ENCODE data around the gene RAD51B. TPM values are rescaled to one million over a fixed set of nuclear protein-coding genes. Genes with fewer than 3 reads are reported as not detected.

Gene RAD51B
- total and polyA plus RNA-seq, 2 of the 13 experiments (the other 11 are each of a cell fraction or from before 2014, with no cell fraction given): 7.0 to 9.5 TPM

DNA sequence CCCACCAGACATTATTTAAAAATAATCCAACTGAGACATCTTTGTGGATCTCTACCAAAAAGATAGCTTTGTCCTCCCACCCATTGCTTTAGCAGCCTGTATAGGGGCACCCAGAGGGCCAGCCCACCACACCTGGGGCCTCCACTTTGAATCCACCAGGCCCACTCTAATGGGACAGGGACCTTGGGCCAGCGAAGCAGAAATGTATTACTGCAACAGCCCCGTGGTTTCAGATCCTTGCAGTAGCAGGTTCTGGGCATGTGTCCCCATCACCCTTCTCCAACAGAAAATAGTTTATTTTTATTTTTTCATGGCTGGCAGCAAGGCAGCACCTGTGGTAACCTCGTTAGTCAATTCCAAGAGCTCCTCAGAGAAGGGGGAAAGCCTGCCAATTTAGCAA is 754.9 kb downstream of the RAD51B start (continued):
- TF ChIP-seq, protein P1, sequence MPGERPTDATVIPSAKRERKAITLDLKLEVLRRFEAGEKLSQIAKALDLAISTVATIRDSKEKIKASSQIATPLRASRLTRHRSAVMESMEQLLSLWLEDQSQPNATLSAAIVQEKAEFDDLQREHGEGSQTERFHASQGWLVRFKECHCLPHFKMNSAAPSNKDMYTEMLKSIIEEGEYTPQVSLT (CRISPR knock-in tag; IDR thresholded peaks at IDR 0.05; ENCODE audit: borderline replicate concordance, low read depth): no peak
- TF ChIP-seq POLR2AphosphoS2 (IDR thresholded peaks at IDR 0.05; ENCODE audit: low read depth, low read length) (no peak), ZNF296 (CRISPR knock-in tag; conservative IDR thresholded peaks at IDR 0.05) (no peak), YEATS4 (CRISPR knock-in tag; IDR thresholded peaks at IDR 0.05; ENCODE audit: borderline replicate concordance) (no peak), STAG1 (CRISPR knock-in tag; IDR thresholded peaks at IDR 0.05) (no peak), ZSCAN20 (CRISPR knock-in tag; IDR thresholded peaks at IDR 0.05; ENCODE audit: borderline replicate concordance) (no peak)

DNA sequence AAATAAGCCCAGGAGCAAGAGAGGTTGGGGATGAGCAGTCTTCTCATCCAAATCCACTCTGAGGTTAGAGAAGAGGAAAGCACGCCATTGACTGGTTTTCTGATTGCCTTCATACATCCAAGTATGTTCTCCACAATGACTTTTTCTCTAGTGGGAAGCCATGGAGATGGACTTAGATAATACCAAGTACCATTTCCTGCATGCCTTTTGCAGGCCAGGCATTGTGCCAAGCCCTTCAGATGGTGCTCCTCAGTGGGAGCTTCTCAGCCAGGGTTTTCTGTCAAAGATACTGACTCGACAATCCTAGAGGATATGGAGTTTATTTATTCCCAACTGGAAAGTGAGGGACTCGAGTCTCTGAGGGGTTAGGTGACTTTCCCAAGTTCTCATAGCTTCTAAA is 755.3 kb downstream of the RAD51B start:
- Histone ChIP-seq H3K9ac (ENCODE audit: insufficient read depth, low read depth, low read length) (no peak overlapping the region), H3K9me3 (ENCODE audit: low read length) (0 out of 2 replicates have a peak, but pooled peaks cover 5% of the 10 kb centered on the region), H3K27ac (ENCODE audit: extremely low read length, insufficient read depth, low read length) (no peak overlapping the region), H3K4me3 (replicated peaks in 1 of 3; ENCODE audit: insufficient read depth in 1 of 3, low read depth in 2 of 3, low read length in 3 of 3) (no peak overlapping the region), H4K20me1 (ENCODE audit: insufficient read depth, low read length) (no peaks in the 10 kb centered on the region), H3K79me2 (ENCODE audit: insufficient read depth, low read length) (no peaks in the 10 kb centered on the region), H3K36me3 (replicated peaks in 1 of 2; ENCODE audit: control insufficient read depth in 1 of 2, insufficient read depth in 2 of 2, low read length in 2 of 2) (no peaks in the 10 kb centered on the region), H3K4me2 (ENCODE audit: low read depth, low read length) (no peak overlapping the region), H3K4me1 (ENCODE audit: insufficient read depth, low read length) (peaks cover 68% of the 10 kb centered on the region), H3K27me3 (ENCODE audit: control insufficient read depth in 1 of 2, insufficient read depth in 2 of 2, low read length in 2 of 2) (no peaks in the 10 kb centered on the region), H2AFZ (ENCODE audit: low read length) (no peak overlapping the region)
- intact Hi-C loops (cut with micrococcal nuclease; ENCODE audit: unreplicated experiment): loop anchor here (1.0 to 5.0 kb wide), 2 partner anchors 28 to 53 kb away; no protein-coding TSS in a partner anchor
- BruUV-seq (replicated peaks): no TSS peak
- FAIRE-seq (no peak), DNase-seq (ENCODE audit: low spot score) (no peak), ATAC-seq (no peak)
- 57% methylated on average over 3 of the region's 3 CpGs for WGBS (ENCODE audit: low lambda C conversion rate)
- ChIA-PET POLR2A (no interaction called here), CTCF (ENCODE audit: low intra/inter-chr PET ratio, low total read pairs) (no interaction called here)
- in situ Hi-C loops (cut with HindIII; ENCODE audit: extremely low pct_ligation_motif_present, low pct_unique_long_range_greater_than_20kb): no loop called here
- no peak for TF ChIP-seq FOXP1 (IDR thresholded peaks at IDR 0.05)
- no peak for TF ChIP-seq FOXP1 (CRISPR knock-in tag; IDR thresholded peaks at IDR 0.05)
- TF ChIP-seq POGZ (CRISPR knock-in tag; IDR thresholded peaks at IDR 0.05): no peak
- TF ChIP-seq, protein P2, sequence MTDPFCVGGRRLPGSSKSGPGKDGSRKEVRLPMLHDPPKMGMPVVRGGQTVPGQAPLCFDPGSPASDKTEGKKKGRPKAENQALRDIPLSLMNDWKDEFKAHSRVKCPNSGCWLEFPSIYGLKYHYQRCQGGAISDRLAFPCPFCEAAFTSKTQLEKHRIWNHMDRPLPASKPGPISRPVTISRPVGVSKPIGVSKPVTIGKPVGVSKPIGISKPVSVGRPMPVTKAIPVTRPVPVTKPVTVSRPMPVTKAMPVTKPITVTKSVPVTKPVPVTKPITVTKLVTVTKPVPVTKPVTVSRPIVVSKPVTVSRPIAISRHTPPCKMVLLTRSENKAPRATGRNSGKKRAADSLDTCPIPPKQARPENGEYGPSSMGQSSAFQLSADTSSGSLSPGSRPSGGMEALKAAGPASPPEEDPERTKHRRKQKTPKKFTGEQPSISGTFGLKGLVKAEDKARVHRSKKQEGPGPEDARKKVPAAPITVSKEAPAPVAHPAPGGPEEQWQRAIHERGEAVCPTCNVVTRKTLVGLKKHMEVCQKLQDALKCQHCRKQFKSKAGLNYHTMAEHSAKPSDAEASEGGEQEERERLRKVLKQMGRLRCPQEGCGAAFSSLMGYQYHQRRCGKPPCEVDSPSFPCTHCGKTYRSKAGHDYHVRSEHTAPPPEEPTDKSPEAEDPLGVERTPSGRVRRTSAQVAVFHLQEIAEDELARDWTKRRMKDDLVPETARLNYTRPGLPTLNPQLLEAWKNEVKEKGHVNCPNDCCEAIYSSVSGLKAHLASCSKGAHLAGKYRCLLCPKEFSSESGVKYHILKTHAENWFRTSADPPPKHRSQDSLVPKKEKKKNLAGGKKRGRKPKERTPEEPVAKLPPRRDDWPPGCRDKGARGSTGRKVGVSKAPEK (CRISPR knock-in tag; IDR thresholded peaks at IDR 0.05; ENCODE audit: borderline replicate concordance): no peak
- TF ChIP-seq, protein P3, sequence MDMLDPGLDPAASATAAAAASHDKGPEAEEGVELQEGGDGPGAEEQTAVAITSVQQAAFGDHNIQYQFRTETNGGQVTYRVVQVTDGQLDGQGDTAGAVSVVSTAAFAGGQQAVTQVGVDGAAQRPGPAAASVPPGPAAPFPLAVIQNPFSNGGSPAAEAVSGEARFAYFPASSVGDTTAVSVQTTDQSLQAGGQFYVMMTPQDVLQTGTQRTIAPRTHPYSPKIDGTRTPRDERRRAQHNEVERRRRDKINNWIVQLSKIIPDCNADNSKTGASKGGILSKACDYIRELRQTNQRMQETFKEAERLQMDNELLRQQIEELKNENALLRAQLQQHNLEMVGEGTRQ (IDR thresholded peaks at IDR 0.05; ENCODE audit: low read depth, low read length): no peak
- TF ChIP-seq, protein P3 (CRISPR knock-in tag; IDR thresholded peaks at IDR 0.05; ENCODE audit: borderline replicate concordance): no peak
- TF ChIP-seq, protein P4, sequence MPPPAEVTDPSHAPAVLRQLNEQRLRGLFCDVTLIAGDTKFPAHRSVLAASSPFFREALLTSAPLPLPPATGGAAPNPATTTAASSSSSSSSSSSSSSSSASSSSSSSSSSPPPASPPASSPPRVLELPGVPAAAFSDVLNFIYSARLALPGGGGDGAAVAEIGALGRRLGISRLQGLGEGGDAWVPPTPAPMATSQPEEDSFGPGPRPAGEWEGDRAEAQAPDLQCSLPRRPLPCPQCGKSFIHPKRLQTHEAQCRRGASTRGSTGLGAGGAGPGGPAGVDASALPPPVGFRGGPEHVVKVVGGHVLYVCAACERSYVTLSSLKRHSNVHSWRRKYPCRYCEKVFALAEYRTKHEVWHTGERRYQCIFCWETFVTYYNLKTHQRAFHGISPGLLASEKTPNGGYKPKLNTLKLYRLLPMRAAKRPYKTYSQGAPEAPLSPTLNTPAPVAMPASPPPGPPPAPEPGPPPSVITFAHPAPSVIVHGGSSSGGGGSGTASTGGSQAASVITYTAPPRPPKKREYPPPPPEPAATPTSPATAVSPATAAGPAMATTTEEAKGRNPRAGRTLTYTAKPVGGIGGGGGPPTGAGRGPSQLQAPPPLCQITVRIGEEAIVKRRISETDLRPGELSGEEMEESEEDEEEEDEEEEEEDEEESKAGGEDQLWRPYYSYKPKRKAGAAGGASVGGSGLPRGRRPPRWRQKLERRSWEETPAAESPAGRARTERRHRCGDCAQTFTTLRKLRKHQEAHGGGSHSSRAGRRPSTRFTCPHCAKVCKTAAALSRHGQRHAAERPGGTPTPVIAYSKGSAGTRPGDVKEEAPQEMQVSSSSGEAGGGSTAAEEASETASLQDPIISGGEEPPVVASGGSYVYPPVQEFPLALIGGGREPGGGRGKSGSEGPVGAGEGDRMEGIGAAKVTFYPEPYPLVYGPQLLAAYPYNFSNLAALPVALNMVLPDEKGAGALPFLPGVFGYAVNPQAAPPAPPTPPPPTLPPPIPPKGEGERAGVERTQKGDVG (CRISPR knock-in tag; IDR thresholded peaks at IDR 0.05; ENCODE audit: borderline replicate concordance): no peak
- TF ChIP-seq, protein P5, sequence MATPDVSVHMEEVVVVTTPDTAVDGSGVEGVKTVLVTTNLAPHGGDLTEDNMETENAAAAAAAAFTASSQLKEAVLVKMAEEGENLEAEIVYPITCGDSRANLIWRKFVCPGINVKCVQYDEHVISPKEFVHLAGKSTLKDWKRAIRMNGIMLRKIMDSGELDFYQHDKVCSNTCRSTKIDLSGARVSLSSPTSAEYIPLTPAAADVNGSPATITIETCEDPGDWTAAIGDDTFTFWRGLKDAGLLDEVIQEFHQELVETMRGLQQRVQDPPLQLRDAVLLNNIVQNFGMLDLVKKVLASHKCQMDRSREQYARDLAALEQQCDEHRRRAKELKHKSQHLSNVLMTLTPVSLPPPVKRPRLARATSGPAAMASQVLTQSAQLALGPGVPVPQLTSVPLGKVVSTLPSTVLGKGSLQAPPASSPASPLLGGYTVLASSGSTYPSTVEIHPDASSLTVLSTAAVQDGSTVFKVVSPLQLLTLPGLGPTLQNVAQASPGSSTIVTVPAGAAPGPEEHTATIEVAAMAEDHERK (CRISPR knock-in tag; IDR thresholded peaks at IDR 0.05; ENCODE audit: low read depth): no peak

All from HepG2 (cell line).